CD4-positive, alpha-beta T cell treated with Interleukin-15 for 1 hour (primary cell): Measurements from ENCODE around the gene ALPK3.
"Not testable (repeated sequence)": the region's sequence is repeated elsewhere in the genome, so short reads cannot be mapped to it uniquely, and the experiment has no call there.

Source experiments
- DNase-seq: peaks from one replicate; pipeline ENCODE4 v3.0.0-alpha.2; 2020

ALPK3 gene

GRCh38 chr15:84826369-84826823 lies 9.2 kb downstream of the ALPK3 start:
- no peak for DNase-seq

- DNase-seq: no peak
Measured at GRCh38 chr15:84827246-84827645, 10.1 kb downstream of the ALPK3 start.

- DNase-seq: no peak
Measured at GRCh38 chr15:84828086-84828908, 11.1 kb downstream of the ALPK3 start.

- DNase-seq: no peak
Measured at GRCh38 chr15:84829428-84829827, 12.3 kb downstream of the ALPK3 start.

GRCh38 chr15:84830036-84830435 lies 12.9 kb downstream of the ALPK3 start:
- no peak for DNase-seq

- no peak for DNase-seq
Measured at GRCh38 chr15:84831028-84831427, 13.9 kb downstream of the ALPK3 start.

GRCh38 chr15:84831613-84832012 lies 14.5 kb downstream of the ALPK3 start:
- no peak for DNase-seq

- DNase-seq: no peak
Measured at GRCh38 chr15:84832448-84833040, 15.4 kb downstream of the ALPK3 start.

GRCh38 chr15:84833447-84834228 lies 16.5 kb downstream of the ALPK3 start:
- no peak for DNase-seq

- no peak for DNase-seq
Measured at GRCh38 chr15:84834229-84834955, 17.2 kb downstream of the ALPK3 start.

GRCh38 chr15:84834969-84835368 lies 17.8 kb downstream of the ALPK3 start:
- no peak for DNase-seq

- no peak for DNase-seq
Measured at GRCh38 chr15:84835661-84836337, 18.6 kb downstream of the ALPK3 start.

- DNase-seq: no peak
Measured at GRCh38 chr15:84836844-84837243, 19.7 kb downstream of the ALPK3 start.

GRCh38 chr15:84839714-84840113 lies 22.6 kb downstream of the ALPK3 start:
- DNase-seq: no peak

- no peak for DNase-seq
Measured at GRCh38 chr15:84840255-84840654, 23.1 kb downstream of the ALPK3 start.

GRCh38 chr15:84840741-84841429 lies 23.7 kb downstream of the ALPK3 start:
- no peak for DNase-seq

- DNase-seq: no peak
Measured at GRCh38 chr15:84842781-84843180, 25.6 kb downstream of the ALPK3 start.

GRCh38 chr15:84844964-84845363 lies 27.8 kb downstream of the ALPK3 start:
- no peak for DNase-seq

GRCh38 chr15:84845631-84846030 lies 28.5 kb downstream of the ALPK3 start:
- DNase-seq: not testable (repeated sequence)

- no peak for DNase-seq
Measured at GRCh38 chr15:84846269-84846668, 29.1 kb downstream of the ALPK3 start.

- no peak for DNase-seq
Measured at GRCh38 chr15:84847382-84847781, 30.2 kb downstream of the ALPK3 start.

GRCh38 chr15:84852212-84852611 lies 35.1 kb downstream of the ALPK3 start:
- DNase-seq: no peak
